RWPE2 (cell line): ENCODE data around the gene LAD1.

Source experiments
- ATAC-seq: fragments of 200-7000 bp; cut with Tn5 transposase; 3 replicates; pipeline ENCODE4 v1.9.1; 2021; ENCODE audit warnings: low read depth
- DNase-seq: peaks from one replicate; pipeline ENCODE4 v3.0.0-alpha.2; 2020; ENCODE audit warnings: low spot score
- H3K27ac ChIP-seq: fragments of 450-650 bp; 2 replicates; pipeline ENCODE4 v1.5.1; 2017; ENCODE audit warnings: mild to moderate bottlenecking; ENCODE audit not compliant: poor library complexity, severe bottlenecking
- H3K27me3 ChIP-seq: fragments of 250-450 bp; sonication (Bioruptor Pico); 2 replicates; pipeline ENCODE4 v1.5.1; 2021; ENCODE audit warnings: mild to moderate bottlenecking, moderate library complexity; ENCODE audit not compliant: insufficient read depth, poor library complexity, severe bottlenecking
- H3K36me3 ChIP-seq: fragments of 250-450 bp; sonication (Bioruptor Pico); 2 replicates; pipeline ENCODE4 v1.5.1; 2020; ENCODE audit warnings: low read depth, mild to moderate bottlenecking, moderate library complexity
- H3K4me1 ChIP-seq: fragments of 250-450 bp; sonication (Bioruptor Pico); 2 replicates; pipeline ENCODE4 v1.5.1; 2021; ENCODE audit warnings: mild to moderate bottlenecking, moderate library complexity; ENCODE audit not compliant: insufficient read depth, poor library complexity, severe bottlenecking
- H3K4me3 ChIP-seq: fragments of 250-450 bp; sonication (Bioruptor Pico); 2 replicates; pipeline ENCODE4 v1.5.1; 2021; ENCODE audit warnings: mild to moderate bottlenecking, moderate library complexity; ENCODE audit not compliant: severe bottlenecking
- H3K9me3 ChIP-seq: fragments of 250-450 bp; sonication (Bioruptor Pico); 2 replicates; pipeline ENCODE4 v1.5.1; 2021; ENCODE audit warnings: mild to moderate bottlenecking, moderate library complexity; ENCODE audit not compliant: severe bottlenecking
- CTCF ChIP-seq: fragments of 450-650 bp; IDR thresholded peaks from one replicate; pipeline ENCODE4 v1.5.1; 2017; ENCODE audit warnings: mild to moderate bottlenecking, moderate library complexity; ENCODE audit not compliant: poor library complexity, severe bottlenecking

The LAD1 gene

DNA sequence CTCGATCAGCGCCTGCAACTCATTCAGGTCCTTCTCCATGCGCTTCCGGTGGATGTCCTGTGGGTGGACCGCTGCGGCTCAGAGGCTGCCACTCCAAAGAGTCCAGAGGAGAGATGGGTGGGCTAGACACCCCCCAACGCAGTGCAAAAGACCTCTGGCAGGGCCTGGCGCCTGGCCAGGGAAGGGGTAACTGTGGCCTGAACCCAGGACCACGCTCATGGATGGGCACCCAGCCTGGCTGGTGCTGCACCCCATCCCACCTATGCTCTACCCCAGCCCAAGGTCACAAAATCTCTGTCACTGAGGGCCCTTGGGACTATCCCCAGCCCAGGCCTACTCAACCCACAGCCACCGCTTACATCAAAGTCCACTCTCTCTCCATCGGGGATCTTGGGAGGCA lies 33.9 kb downstream of the LAD1 start:
- Histone ChIP-seq H3K9me3 (no peaks in the 10 kb centered on the region), H3K4me1 (no peaks in the 10 kb centered on the region), H3K36me3 (no peaks in the 10 kb centered on the region), H3K27ac (no peak overlapping the region), H3K4me3 (no peak overlapping the region), H3K27me3 (no peaks in the 10 kb centered on the region)
- no peak for ATAC-seq
- DNase-seq: no peak
- no peak for TF ChIP-seq CTCF

DNA sequence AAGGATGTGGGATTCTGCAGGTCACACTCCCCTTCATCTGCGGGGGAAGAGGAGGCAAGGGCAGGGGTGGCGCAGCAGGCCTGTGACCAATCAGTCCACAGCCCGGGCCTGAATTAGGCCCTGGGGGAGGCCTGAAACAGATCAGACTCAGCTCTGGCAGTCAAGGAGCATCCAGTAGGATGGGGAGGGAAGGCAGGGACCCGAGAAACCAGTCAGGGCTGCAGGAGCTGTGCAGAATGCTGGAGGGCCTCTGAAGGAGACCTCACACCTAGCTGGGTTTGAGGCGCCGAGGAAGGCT lies 34.4 kb downstream of the LAD1 start:
- no peak overlapping the region for H3K27ac ChIP-seq
- TF ChIP-seq CTCF: no peak
- ATAC-seq (no peak), DNase-seq (no peak)
- no peaks in the 10 kb centered on the region for H3K36me3 ChIP-seq
- no peak overlapping the region for H3K4me3 ChIP-seq
- no peaks in the 10 kb centered on the region for H3K27me3 ChIP-seq
- H3K4me1 ChIP-seq: no peaks in the 10 kb centered on the region
- H3K9me3 ChIP-seq: no peaks in the 10 kb centered on the region

GRCh38 chr1:201363467-201363866 lies 35.7 kb downstream of the LAD1 start:
- no peak for TF ChIP-seq CTCF
- H3K4me3 ChIP-seq: no peak overlapping the region

GRCh38 chr1:201362906-201363305 lies 36.2 kb downstream of the LAD1 start:
- TF ChIP-seq CTCF: no peak
- H3K27me3 ChIP-seq: no peaks in the 10 kb centered on the region
- no peaks in the 10 kb centered on the region for H3K36me3 ChIP-seq

More at GRCh38 chr1:201363467-201363866, 35.7 kb downstream of the LAD1 start:
- DNase-seq (no peak), ATAC-seq (no peak)
- Histone ChIP-seq H3K36me3 (no peaks in the 10 kb centered on the region), H3K4me1 (no peaks in the 10 kb centered on the region), H3K9me3 (no peaks in the 10 kb centered on the region), H3K27me3 (no peaks in the 10 kb centered on the region), H3K27ac (no peak overlapping the region)

DNA sequence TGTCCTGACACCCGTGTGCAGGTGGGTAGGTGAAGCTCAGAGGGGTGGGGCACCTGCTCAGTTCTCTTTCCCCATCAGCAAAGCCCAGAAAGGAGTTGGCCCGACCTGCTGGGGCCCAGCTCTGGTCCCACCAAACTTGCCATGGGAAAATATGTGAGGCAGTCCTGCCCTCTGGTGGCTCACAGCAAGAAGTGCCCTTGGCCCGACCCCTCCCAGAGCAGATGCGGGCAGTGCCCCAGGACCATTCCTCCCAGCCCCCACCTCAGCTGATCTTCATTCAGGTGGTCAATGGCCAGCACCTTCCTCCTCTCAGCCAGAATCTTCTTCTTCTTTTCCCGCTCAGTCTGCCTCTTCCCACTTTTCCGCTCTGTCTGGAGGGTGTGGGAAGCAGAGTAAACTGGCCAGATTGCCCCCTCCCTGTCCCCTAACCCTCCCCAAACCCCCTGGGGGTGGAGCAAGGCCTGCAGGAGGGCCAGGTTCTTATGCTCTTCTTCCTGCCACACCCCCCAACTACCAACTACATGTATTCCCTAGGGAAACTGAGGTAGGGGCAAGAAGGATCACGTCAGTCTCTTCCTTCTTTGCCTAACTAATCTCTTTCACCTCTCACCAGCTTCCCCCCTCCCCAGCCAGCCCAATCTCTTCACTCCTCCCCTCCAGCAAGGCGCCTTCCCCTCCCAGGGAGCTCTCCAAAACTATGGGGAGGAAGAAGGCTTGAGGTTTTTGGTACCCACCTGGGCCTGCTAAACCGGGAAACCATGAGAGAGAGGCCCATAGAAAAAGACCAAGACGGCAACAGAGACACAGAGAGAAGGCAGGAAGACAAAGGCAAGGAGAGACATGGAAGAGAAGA lies 37.2 kb downstream of the LAD1 start:
- ATAC-seq: peak; percentile 62
- TF ChIP-seq CTCF: peak; percentile 82

More at GRCh38 chr1:201362906-201363305, 36.2 kb downstream of the LAD1 start:
- no peak for DNase-seq
- no peak for ATAC-seq
- no peaks in the 10 kb centered on the region for H3K9me3 ChIP-seq
- no peak overlapping the region for H3K4me3 ChIP-seq
- no peaks in the 10 kb centered on the region for H3K4me1 ChIP-seq
- no peak overlapping the region for H3K27ac ChIP-seq

More for the DNA sequence above, 37.2 kb downstream of the LAD1 start:
- Histone ChIP-seq H3K4me3 (no peak overlapping the region), H3K4me1 (no peaks in the 10 kb centered on the region), H3K9me3 (no peaks in the 10 kb centered on the region), H3K36me3 (no peaks in the 10 kb centered on the region), H3K27ac (no peak overlapping the region), H3K27me3 (no peaks in the 10 kb centered on the region)
- no peak for DNase-seq
